Keratinocyte (primary cell): ENCODE results near the gene TM7SF3. TPM values are rescaled to one million over a fixed set of nuclear protein-coding genes. Genes with fewer than 3 reads are reported as not detected.
"Not testable (repeated sequence)": the region's sequence is repeated elsewhere in the genome, so short reads cannot be mapped to it uniquely, and the experiment has no call there.

ENCODE experiments used
- DNase-seq: peaks from one replicate; pipeline ENCODE4 v3.0.0-alpha.2; 2011; ENCODE audit warnings: low read depth, missing footprints, low spot score
- FAIRE-seq: peaks from 2 replicates; lab custom pipeline; 2011; peaks lifted over from hg19 to GRCh38; lab: Jason Lieb, UNC
- H2AFZ ChIP-seq: 2 replicates; pipeline ENCODE4 v1.6.0; 2012; ENCODE audit warnings: low read length, control low read depth, inconsistent platforms; ENCODE audit not compliant: control insufficient read depth
- H3K27ac ChIP-seq: 2 replicates; pipeline ENCODE4 v1.5.1; 2011; ENCODE audit warnings: low read length; ENCODE audit not compliant: control insufficient read depth, insufficient read depth
- H3K27me3 ChIP-seq: 3 replicates; pipeline ENCODE4 v1.6.0; 2011; ENCODE audit warnings: low read length; ENCODE audit not compliant: control insufficient read depth, insufficient read depth; ENCODE audit errors: extremely low read depth
- H3K36me3 ChIP-seq, 2 experiments: 2 replicates in 1 of 2; 3 replicates in 1 of 2; pipeline ENCODE4 v1.5.1; 2011; ENCODE audit warnings: low read length in 2 of 2, mild to moderate bottlenecking in 1 of 2; ENCODE audit not compliant: control insufficient read depth in 2 of 2, insufficient read depth in 2 of 2; ENCODE audit errors: extremely low read depth in 1 of 2
- H3K4me1 ChIP-seq: 3 replicates; pipeline ENCODE4 v1.5.1; 2011; ENCODE audit warnings: low read length; ENCODE audit not compliant: control insufficient read depth, insufficient read depth; ENCODE audit errors: extremely low read depth
- H3K4me2 ChIP-seq: 3 replicates; pipeline ENCODE4 v1.6.0; 2011; ENCODE audit warnings: low read depth, low read length; ENCODE audit not compliant: control insufficient read depth, insufficient read depth; ENCODE audit errors: extremely low read depth
- H3K4me3 ChIP-seq, 3 experiments: fragments of 200-600 bp in 1 of 3; sonication (generic) in 1 of 3; 2 replicates in 2 of 3; 3 replicates in 1 of 3; pipeline ENCODE4 v1.5.1; 2011 to 2016; ENCODE audit warnings: low read length in 3 of 3, mild to moderate bottlenecking in 3 of 3, control low read depth in 2 of 3, inconsistent platforms in 1 of 3, low read depth in 1 of 3, mixed read lengths in 1 of 3, mixed run types in 1 of 3, moderate library complexity in 1 of 3; ENCODE audit not compliant: control insufficient read depth in 2 of 3, insufficient read depth in 2 of 3; ENCODE audit errors: extremely low read depth in 1 of 3
- H3K79me2 ChIP-seq: 2 replicates; pipeline ENCODE4 v1.6.0; 2012; ENCODE audit warnings: low read length; ENCODE audit not compliant: control insufficient read depth, insufficient read depth
- H3K9ac ChIP-seq: 3 replicates; pipeline ENCODE4 v1.6.0; 2011; ENCODE audit warnings: low read length; ENCODE audit not compliant: control insufficient read depth, insufficient read depth; ENCODE audit errors: extremely low read depth
- H3K9me1 ChIP-seq: 3 replicates; pipeline ENCODE4 v1.6.0; 2011; ENCODE audit warnings: low read length; ENCODE audit not compliant: control insufficient read depth, insufficient read depth; ENCODE audit errors: extremely low read depth
- H3K9me3 ChIP-seq: 2 replicates; pipeline ENCODE4 v1.5.1; 2012; ENCODE audit warnings: low read depth, low read length; ENCODE audit not compliant: control insufficient read depth
- H4K20me1 ChIP-seq: 3 replicates; pipeline ENCODE4 v1.6.0; 2011; ENCODE audit warnings: low read length; ENCODE audit not compliant: control insufficient read depth, insufficient read depth; ENCODE audit errors: extremely low read depth
- CTCF ChIP-seq, 3 experiments: IDR thresholded peaks in 1 of 3; conservative IDR thresholded peaks in 1 of 3; optimal IDR thresholded peaks in 1 of 3; 2 replicates in 2 of 3; 3 replicates in 1 of 3; pipeline versions ENCODE3 to v1.5.1; 2011; ENCODE audit warnings: low read length in 3 of 3, mild to moderate bottlenecking in 3 of 3, moderate library complexity in 2 of 3, control low read depth in 1 of 3, inconsistent platforms in 1 of 3; ENCODE audit not compliant: insufficient read depth in 2 of 3; ENCODE audit errors: extremely low read depth in 1 of 3
- EZH2 ChIP-seq: IDR thresholded peaks from one replicate; pipeline ENCODE4 v1.6.1; 2012; ENCODE audit warnings: inconsistent platforms, mild to moderate bottlenecking, low read length, moderate library complexity
- dilution Hi-C: fragments of 300-500 bp; cut with MboI; formaldehyde crosslinking; loops from one replicate; pipeline ENCODE4 v1.7.0; 2020; ENCODE audit warnings: low sequenced_read_pairs; ENCODE audit not compliant: extremely low pct_ligation_motif_present
- polyA plus RNA-seq, 5 experiments: library from polyadenylated mRNA; depleted of rRNA in 3 of 5; stranded (reverse) in 3 of 5; stranded (forward) in 1 of 5; unstranded in 1 of 5; fragments of >200 nt; gene quantifications; 1 replicate in 1 of 5; 2 replicates in 3 of 5; 3 replicates in 1 of 5; pipeline versions ENCODE4 v1.2.1 to v1.2.3, GENCODE V29; 2011 to 2012; ENCODE audit warnings: missing spikeins in 2 of 5, low read depth in 1 of 5, low replicate concordance in 1 of 5

Gene TM7SF3
- polyA plus RNA-seq, 1 donor (not counting 4 experiments of a cell fraction or from before 2014, with no cell fraction given): 407 TPM

- DNase-seq, H3K9me3 ChIP-seq, H2AFZ ChIP-seq, H3K9ac ChIP-seq, H3K79me2 ChIP-seq, dilution Hi-C loops, FAIRE-seq, H4K20me1 ChIP-seq, H3K27ac ChIP-seq, H3K9me1 ChIP-seq, H3K36me3 ChIP-seq, H3K4me1 ChIP-seq, H3K27me3 ChIP-seq, H3K4me2 ChIP-seq, H3K4me3 ChIP-seq: not testable (repeated sequence)
Observed at GRCh38 chr12:27040637-27041036, 26.5 kb upstream of the TM7SF3 start.

GRCh38 chr12:27034607-27035293, 20.6 kb upstream of the TM7SF3 start:
- TF ChIP-seq CTCF (optimal IDR thresholded peaks at IDR 0.05 in 1 of 3, IDR thresholded peaks at IDR 0.05 in 1 of 3, conservative IDR thresholded peaks at IDR 0.05 in 1 of 3; ENCODE audit: extremely low read depth in 1 of 3, insufficient read depth in 2 of 3, low read length in 3 of 3): no peak
- no peak for TF ChIP-seq EZH2
- no peaks in the 10 kb centered on the region for H3K4me1 ChIP-seq
- no peaks in the 10 kb centered on the region for H3K79me2 ChIP-seq
- dilution Hi-C loops: no loop called here
- H3K27ac ChIP-seq: no peak overlapping the region
- DNase-seq (no peak), FAIRE-seq (no peak)
- H2AFZ ChIP-seq: no peak overlapping the region
- H3K9me1 ChIP-seq: no peaks in the 10 kb centered on the region
- H3K36me3 ChIP-seq: peaks cover 11 to 12% of the 10 kb centered on the region in 2 experiments
- H3K4me3 ChIP-seq: no peak overlapping the region
- no peak overlapping the region for H3K4me2 ChIP-seq
- H4K20me1 ChIP-seq: no peaks in the 10 kb centered on the region
- no peak overlapping the region for H3K9ac ChIP-seq
- H3K27me3 ChIP-seq: no peaks in the 10 kb centered on the region
- H3K9me3 ChIP-seq: no peaks in the 10 kb centered on the region

- H3K9ac ChIP-seq: no peak overlapping the region
- no peak overlapping the region for H2AFZ ChIP-seq
- no peaks in the 10 kb centered on the region for H3K9me3 ChIP-seq
- H3K9me1 ChIP-seq: no peaks in the 10 kb centered on the region
- TF ChIP-seq CTCF (optimal IDR thresholded peaks at IDR 0.05 in 1 of 3, IDR thresholded peaks at IDR 0.05 in 1 of 3, conservative IDR thresholded peaks at IDR 0.05 in 1 of 3; ENCODE audit: extremely low read depth in 1 of 3, insufficient read depth in 2 of 3, low read length in 3 of 3) (no peak), EZH2 (no peak)
- dilution Hi-C loops: no loop called here
- H3K79me2 ChIP-seq: no peaks in the 10 kb centered on the region
- peaks cover 19 to 28% of the 10 kb centered on the region in 2 experiments for H3K36me3 ChIP-seq
- no peak overlapping the region for H3K4me3 ChIP-seq
- H3K4me1 ChIP-seq: no peaks in the 10 kb centered on the region
- no peaks in the 10 kb centered on the region for H4K20me1 ChIP-seq
- no peak for FAIRE-seq
- no peak for DNase-seq
- H3K27ac ChIP-seq: no peak overlapping the region
- no peak overlapping the region for H3K4me2 ChIP-seq
- no peaks in the 10 kb centered on the region for H3K27me3 ChIP-seq
Observed at GRCh38 chr12:27032679-27033078, 18.5 kb upstream of the TM7SF3 start.
